NOMO-1 treated with dmso at 0.1 percent for 144 hours (cell line): ENCODE results near the gene EEFSEC.

Experiments used
- DNase-seq: peaks from one replicate; lab custom pipeline; 2025; ENCODE audit not compliant: unreplicated experiment; lab: John Stamatoyannopoulos, UW

EEFSEC gene

DNA sequence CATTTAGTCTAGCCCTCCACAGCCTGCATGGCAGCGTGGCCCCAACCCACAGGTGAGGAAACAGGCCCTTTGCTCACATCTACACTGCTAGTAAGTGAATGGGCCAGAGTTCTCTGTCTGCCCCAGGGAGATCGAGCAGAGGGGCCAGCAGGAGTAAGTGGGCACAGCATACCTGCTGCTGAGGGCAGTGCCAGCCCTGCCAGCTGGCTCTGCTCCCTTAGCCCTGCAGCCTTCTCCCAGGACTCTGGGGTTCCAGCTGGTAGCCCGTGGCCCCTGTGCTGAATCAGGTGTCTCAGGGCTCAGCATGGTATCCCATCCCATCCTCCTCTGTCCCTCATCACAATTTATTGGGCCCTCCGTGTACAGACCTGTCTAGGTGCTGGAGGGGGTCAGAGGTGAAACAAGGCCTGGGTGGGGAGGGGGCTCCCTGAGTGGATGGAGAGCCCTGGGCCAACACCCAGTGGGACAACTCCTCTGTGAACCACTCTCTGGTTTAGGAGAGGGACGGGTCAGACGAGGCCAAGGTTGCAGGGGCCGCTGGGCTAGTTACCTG, 211.6 kb downstream of the EEFSEC start:
- no peak for DNase-seq

DNA sequence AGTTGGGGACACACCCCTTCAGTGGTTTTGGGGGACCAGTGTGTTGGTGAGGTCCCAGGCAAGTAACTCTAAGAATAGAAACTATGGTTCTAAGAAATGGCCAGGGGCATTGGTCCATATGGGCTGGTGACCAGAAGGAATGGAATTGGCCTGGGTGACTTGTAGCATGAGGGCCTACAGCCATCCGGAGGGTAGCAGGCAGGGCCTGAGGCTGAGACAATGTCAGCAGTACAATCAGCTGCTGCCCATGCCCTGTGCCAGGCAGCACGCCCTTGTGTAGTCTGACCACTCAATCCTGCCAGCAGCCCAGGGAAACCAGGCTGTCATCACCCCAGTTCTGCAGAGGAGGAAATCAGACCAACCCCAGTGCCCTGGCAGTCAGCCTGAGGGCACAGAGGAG, 212.9 kb downstream of the EEFSEC start:
- DNase-seq, result no peak

DNA sequence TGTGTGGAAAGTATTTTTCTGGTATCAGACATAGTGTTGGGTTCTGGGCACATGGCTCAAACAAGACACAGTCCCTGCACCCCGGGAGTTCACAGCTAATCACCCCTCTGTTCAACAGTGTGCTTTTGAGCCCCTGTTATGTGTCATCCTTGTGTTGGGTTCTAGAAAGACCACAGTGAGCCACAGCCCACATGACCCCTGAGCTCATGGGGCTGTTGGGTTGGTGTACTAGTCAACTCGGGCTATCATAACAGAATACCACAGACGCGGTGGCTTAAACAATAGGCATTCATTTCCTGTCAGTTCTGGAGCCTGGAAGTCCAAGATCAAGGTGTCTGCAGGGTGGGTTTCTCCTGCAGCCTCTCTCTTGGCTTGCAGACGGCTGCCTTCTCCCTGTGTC, 213.4 kb downstream of the EEFSEC start:
- no peak for DNase-seq

- no peak for DNase-seq
Measured at GRCh38 chr3:128367221-128367620, 213.9 kb downstream of the EEFSEC start.

DNA sequence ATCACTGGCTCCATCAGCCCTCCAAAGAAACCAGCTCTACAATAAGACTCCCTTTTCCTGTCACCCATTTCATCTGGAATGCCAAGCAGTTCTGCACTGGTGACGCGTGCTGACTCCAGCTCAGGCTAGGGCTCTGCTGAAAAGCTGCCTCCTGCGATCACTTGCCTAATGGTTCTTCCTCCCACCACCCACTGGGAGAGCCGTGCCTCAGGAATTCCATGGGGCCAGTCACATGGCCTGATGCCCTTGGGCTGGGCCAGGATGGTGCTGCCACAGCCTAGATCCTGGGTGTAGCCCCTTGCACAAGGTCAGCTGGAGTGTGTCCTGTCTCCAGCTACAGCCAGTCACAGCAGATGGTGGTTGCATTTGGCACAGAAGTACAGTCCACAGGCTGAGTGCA, 214.5 kb downstream of the EEFSEC start:
- no peak for DNase-seq

- no peak for DNase-seq
Measured at GRCh38 chr3:128368626-128369025, 215.3 kb downstream of the EEFSEC start.

- DNase-seq, result no peak
Measured at GRCh38 chr3:128369121-128369703, 215.9 kb downstream of the EEFSEC start.

- no peak for DNase-seq
Measured at GRCh38 chr3:128369881-128370642, 216.8 kb downstream of the EEFSEC start.

DNA sequence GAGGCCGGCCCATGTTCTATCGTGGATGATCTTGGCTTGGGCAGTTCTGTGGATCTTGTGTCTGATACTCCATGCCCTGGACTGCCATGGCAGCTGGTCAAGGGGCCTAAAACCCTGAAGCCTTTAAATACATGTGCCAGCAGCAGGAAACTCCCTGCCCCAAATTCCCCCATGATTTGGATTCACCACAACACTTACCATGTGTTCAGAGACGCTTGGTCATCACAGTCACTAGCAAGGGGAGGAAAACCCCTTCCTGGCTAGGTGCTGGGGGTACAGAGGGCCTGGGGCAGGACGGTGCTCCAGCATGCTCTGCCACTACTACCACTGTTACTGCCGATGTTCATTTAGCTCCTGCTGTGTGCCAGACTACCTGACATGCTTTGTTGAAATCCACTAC, 219.0 kb downstream of the EEFSEC start:
- DNase-seq, result no peak

DNA sequence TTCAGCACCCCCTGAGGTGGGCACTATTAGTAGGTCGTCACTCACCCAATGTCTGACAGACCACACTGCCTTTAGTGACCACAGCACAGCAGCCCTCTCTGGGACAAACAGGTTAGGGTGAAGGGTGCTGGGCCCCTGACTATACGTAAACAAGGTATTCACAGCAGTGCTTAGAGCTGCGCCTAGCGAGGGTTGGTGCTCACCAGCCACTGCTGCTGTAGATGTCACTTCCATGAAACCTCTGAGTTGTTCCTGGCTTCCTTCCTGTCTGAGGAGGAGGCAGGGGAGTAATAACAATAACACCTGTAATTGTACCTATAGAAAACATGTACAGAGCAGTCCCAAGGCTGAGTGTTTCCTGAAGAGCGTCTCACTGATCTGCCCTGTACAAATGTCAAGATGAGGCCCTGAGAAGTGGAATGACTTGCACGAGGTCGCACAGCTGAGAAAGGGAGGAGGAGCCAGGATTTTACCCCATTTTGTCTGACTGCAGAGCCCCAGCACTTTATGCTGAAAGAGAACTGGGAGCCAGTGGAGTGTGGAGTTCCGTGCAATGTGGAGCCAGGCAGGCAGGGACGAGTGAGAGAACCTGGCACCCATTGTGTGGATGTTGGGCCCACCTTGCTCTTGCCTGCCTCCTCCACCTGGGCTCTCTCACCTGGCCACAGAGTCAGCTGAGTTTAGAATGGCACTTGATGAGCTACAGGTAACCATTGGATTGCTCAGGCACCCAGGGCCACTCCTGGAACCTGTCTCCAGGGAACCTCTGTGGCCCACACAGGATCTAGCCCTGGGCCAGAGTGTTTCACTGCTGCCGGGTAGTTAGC, 219.6 kb downstream of the EEFSEC start:
- no peak for DNase-seq

GRCh38 chr3:128374746-128375445, 221.6 kb downstream of the EEFSEC start:
- no peak for DNase-seq

DNA sequence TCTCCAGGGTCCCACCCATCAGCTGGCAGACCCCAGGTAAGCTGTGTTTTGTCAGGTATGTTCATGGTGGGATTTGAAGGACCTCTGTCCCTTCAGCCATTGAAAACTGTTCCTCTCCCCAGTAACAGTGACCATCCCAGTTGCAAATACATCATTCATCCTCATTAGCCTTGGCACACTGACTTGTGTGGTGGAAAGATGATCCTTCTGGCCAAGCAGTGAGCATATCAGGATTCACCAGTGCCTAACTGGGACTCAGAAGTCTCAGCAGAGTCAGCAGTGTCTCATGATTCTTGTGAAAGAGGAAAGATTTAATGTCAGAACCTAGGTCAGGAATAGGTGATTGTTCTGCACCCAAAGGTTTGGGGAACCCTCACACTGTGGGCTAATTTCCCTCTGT, 223.2 kb downstream of the EEFSEC start:
- no peak for DNase-seq

- DNase-seq, result no peak
Measured at GRCh38 chr3:128378631-128379347, 225.5 kb downstream of the EEFSEC start.

DNA sequence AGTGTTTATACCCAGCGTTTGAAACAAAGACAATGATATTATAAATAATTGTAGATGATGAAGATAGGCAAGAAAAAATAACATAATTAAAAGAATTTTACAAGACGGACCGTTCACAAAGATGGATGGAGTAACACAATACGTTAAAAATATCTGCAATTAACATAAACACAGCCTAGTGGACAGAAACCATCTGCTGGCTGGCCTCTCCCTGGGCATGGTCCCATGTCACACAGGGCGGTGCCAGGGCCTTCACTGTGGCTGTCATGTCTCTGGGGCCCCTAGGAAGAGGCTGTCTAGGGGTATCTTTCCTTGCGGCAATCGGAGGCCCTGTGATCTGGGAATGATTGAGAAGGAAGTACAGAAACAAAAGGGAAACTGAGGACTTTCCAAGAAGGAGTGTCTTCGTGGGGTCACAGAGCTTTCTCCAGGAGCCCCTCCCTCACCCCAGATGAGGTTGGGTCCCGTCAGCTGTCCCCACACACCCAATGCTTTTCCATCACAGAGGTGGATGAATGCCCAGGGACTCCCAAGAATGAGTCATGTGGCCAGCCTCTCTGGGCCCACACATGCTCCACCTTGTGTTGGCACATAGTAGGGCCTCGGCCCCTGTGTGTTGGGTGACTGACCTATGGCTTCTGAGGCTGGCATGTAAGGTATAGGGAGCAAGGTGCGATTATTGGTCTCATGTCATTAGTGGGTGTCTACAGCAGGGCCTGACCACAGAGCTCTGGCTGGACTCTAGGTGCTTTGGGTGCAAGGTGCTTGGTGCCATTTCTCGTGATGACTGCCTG, 226.3 kb downstream of the EEFSEC start:
- DNase-seq, result no peak

DNA sequence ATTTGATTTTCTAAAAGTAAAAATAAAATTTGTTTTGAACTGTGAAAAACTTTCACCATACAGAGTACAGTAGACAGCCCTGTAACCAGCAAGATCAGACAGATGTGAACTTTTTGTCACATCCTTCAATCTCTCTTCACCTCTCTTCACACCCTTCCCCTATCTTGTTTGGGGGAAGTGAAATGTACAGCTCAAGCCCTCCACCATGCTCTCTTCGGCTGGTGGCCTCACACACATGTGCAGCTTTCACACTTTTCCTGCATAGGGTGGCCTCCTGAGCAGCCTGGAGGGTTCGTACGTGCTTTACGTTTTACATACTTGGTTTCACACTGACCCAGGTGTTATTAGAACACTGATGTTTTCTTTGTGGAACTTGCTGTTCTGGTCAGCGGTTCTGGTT, 227.0 kb downstream of the EEFSEC start:
- DNase-seq, result no peak

DNA sequence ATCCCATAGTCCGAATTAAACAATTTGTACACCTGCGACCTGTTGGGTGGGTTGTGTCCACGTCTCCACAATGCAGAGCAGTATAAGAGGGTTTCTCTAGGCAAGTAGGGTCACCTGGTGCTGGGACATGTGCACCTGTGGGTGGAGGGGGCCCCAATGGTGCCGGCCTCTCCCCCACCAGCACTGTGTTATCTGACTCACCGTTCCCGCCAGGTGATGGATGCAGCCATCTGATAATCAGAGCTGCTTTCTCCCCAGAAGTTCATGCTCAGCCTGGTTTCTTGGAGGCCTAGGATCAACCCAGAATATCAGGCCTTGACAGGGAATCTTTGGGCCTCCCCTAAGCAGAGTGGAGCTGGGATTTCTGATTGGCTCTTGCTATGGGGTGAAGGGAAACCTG, 227.4 kb downstream of the EEFSEC start:
- DNase-seq, result no peak

DNA sequence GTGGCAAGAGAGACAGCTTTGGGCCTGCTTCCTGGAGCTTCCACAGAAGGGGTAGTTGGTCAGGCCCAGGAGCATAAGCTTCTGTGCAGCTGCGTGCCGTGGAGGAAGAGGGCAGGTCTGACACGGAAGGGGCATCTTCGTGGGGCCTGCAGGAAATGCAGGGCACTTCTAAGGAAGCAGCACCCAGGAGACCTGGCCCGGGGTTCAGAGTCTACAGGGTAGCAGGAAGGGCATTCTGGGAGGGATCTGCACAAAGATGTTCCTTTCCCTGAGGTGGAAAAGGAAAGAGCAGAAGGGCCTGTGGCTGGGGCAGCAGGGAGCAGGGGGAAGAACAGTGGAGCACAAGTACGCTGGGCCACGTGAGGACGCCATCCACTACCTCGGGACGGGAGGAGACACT, 228.3 kb downstream of the EEFSEC start:
- DNase-seq, result no peak

- DNase-seq, result no peak
Measured at GRCh38 chr3:128382221-128382807, 229.0 kb downstream of the EEFSEC start.
